GM18502 (cell line): ENCODE results near the gene CMTR2.
"Not testable (repeated sequence)": the region's sequence is repeated elsewhere in the genome, so short reads cannot be mapped to it uniquely, and the experiment has no call there.

Experiments
- ATAC-seq: cut with Tn5 transposase; IDR thresholded peaks from one replicate; pipeline ENCODE4 v1.9.1; 2021; ENCODE audit warnings: mild to moderate bottlenecking; ENCODE audit not compliant: unreplicated experiment, poor library complexity

CMTR2 gene, protein sequence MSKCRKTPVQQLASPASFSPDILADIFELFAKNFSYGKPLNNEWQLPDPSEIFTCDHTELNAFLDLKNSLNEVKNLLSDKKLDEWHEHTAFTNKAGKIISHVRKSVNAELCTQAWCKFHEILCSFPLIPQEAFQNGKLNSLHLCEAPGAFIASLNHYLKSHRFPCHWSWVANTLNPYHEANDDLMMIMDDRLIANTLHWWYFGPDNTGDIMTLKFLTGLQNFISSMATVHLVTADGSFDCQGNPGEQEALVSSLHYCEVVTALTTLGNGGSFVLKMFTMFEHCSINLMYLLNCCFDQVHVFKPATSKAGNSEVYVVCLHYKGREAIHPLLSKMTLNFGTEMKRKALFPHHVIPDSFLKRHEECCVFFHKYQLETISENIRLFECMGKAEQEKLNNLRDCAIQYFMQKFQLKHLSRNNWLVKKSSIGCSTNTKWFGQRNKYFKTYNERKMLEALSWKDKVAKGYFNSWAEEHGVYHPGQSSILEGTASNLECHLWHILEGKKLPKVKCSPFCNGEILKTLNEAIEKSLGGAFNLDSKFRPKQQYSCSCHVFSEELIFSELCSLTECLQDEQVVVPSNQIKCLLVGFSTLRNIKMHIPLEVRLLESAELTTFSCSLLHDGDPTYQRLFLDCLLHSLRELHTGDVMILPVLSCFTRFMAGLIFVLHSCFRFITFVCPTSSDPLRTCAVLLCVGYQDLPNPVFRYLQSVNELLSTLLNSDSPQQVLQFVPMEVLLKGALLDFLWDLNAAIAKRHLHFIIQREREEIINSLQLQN

DNA sequence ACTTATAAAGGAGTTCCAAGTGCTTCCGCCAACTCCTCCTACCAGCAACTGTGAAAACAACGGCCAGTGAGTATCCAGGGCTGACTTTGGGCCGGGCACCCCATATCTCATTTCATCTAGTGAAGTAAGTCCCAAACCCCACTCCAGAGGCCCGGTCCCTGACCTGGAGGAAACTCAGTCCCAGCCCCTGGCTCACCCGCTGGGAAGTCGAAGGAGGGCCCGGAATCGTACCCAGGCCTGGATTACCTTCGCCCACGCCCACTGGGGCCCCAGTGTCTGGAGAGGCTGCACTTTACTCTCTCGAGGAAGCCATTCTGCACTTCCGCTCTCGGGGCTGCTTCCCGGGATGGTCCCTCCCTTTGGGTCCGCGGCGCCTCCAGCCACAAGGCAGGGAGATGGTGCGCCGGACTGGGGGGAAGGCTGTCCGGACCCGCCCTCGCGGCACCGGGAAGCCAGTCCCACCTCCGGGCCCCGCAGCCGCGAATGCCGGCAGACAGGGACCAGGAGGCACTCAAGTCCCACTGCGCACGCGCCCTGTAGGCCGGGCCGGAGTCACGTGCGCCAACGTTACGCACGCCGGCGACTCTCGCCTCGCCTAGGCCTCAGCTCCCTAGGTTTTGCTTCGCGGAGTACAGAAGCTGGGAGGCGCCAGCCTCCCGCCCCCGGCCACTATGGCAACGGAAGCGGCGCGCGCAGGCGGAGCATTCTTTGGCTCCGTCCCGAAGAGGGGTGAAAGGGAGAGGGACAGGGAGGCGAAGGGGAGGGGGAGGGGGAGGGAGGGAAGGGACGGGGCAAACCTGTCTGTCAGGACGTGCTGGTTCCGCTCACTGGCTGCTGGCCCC, at the start of gene CMTR2:
CMTR2 (minus strand) TSS at position 513 of the 842 bp plus-strand sequence. CDS start 3,482 bp downstream, outside the sequence.
- peak; percentile 95 for ATAC-seq

DNA sequence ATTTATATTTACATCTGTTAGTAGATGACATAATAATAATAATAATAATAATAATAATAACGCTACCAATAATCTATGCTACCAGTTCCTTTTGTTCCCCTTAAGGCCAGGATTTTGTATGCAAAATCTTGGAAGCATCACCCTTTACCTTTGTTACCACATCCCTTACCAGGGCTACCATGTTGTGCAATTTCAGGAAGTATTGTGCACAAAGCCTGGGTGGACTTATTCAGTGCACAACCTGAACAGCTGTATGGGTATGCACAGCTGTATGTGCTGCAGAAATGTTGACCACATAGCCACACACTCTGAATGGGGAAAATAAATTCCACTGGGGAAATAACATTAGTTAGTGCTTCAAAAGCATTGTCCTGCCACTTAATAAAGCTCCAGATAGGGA, 49.4 kb upstream of the CMTR2 start:
- ATAC-seq: no peak

DNA sequence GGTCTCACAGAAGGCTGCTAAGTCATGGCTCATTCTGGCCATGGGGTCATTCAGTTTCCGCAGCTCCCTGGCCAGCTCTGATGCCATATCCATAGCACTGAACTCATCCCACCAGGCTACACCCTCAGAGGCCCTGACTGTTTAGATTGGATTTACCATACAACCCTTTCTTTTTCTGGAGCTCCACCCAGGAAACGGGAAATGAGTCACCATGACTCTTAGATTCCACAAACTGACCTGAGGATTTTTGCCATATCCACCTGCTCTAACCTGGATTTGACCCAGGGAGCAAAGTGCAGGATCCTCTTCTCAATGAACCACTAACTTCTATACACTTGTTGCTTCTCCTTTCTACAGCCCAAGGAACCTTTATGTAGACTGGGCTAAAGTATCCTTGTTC, 49.0 kb upstream of the CMTR2 start:
- ATAC-seq: no peak

DNA sequence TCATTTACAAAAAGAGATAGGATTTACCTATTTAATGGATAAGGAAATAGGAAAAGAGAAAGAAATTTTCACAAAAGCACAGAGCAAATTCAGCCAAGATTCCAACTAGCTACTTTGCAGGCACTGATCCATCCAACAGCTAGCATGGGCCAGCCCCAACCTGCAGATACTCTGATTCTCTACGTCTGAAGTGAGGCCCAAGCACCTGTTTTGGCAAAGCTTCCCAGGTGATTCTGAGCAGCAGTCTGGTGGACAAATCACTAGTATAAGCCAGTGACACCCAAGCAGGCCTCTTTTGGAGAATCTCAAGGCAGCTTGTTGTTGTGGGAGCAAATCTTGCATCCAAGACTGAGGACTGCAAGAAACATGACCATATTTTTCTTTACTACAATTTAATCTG, 48.4 kb upstream of the CMTR2 start:
- ATAC-seq: no peak

DNA sequence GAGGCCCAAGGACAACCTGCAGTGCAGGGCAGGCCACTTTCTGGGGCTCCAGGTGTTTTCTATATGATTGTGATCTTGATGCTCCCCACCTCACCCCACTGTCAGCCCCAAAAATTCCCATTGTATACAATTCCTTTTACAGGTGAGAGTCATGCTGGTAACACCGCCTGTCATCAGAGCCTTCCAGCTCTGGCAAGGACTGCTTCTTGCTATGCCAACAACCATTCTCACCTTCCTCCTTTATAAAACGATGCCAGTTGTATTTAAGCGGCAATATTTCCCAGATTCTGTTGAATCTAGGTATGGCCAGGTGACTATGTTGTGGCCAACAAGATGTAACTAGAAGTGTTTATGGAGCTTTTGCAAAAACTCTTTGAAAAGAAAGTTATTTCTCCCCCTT, 38.9 kb upstream of the CMTR2 start:
- ATAC-seq: no peak

DNA sequence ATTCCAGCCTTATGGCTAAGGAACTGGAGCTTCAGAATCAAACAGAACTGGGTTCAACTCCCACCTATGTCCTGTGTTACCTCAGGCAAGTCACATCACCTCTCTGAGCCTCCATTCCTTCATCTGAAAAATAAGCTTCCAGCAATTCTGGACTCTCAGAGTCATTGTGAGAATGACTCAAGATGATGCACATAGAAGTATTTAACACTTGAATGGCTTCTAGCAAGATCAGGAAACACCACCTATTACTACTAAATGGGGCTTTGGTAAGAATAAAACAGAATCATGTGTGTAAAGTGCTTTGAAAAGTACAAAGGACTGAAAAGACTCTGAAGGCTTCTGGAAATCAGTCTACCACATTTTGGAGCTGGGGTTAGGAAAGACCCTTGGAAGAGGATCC, 38.5 kb upstream of the CMTR2 start:
- no peak for ATAC-seq

DNA sequence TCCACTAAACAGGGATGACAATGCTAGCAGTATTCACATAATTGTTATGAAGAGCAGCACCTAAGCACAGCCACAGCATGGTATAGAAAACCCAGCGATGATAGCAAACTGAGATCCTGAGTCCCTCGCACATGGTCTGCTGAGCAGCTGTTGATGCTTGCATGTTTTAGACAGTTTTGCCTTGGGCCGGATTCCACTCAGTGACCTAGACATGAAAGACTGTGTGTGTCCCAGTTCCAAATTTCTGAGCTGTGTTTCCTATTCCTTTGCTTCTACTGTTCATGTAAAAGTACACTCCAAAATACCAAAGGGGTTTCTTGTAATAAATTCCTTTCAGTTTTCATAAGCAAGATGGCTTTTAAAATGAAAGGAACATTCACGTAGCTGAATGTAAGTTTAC, 30.8 kb upstream of the CMTR2 start:
- no peak for ATAC-seq

DNA sequence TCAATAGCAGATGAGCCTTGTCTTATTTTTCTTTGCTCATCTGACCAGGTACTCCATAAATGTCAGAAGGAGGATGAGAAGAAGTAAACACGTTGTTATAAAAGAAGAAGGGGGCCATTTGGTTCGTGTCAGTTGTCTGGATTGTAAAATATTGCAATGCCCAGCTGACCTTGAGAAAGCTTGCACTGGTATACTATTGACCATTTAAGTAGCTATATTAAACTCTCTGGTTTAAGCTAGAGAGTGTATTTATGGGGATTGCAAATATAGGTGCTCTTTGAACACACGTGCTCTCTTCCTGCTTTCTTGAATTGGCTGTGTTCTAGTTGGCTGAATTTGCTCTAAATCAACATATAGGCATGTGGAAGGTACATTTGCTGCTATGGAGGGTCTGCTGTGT, 26.1 kb upstream of the CMTR2 start:
- ATAC-seq: no peak

DNA sequence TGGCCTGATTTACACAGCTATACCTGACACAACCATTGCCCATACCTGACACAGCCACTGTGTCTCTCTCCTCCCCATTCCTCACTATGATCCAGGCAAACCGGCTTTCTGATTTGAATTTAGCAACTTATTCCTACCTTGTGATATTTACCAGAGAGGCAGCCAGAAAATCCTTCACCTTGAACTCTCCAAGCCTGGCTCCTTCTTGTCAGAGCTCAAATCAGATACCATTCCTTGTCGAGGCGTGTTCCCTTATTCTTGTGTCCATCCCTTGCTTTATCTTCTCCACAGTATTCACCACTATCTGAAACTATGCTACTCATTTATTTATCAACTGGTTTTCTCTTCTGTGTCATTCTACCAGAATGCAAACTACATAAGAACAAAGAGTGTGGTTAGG, 24.4 kb upstream of the CMTR2 start:
- not testable (repeated sequence) for ATAC-seq

DNA sequence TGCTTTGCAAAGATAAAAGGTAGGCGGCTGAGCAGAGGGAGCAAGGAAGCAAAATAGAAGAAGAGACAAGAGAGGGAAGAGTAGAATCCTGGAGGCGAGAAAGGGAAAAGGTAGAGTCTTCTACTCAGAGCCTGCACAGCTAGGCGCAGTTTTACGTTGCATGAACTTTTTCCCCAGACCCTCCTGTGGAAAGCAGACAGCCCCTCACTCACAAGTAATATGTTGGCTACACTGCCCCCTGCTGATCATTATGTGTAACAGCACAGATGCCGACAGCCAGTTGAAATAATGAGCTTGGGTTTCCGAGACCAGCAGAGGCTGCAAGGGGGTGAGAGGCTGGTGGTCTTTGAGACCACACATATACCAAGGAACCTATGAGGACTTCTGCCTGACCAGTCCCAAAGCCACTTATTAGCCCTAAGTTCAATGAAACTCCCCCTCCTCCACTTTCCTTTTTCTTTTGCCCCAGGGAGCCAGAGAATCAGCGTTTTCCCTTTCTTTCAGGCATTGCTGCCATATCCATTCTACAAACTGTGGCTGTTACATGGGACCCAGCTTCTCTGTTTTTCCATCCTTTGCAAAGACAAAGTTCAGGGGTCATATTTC, 22.5 kb upstream of the CMTR2 start:
- no peak for ATAC-seq

DNA sequence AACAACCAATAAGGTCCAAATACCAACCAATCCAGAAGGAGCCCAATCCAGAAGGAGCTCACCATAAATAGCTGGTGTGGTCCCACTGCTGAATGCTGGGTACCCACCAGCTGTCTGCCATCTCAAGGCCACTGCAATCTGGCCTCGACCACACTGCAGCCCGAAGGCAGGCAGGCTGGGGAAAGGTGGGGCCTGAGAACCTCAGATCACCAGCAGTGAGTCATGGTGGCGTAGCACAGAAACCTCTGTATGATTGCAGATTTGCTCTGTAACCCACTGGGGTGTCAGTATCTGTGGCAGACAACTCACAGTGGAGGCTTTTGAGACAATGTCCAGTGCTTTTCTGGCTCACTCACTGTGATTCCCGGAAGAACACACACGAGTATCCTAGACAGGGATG, 14.7 kb upstream of the CMTR2 start:
- ATAC-seq: no peak

DNA sequence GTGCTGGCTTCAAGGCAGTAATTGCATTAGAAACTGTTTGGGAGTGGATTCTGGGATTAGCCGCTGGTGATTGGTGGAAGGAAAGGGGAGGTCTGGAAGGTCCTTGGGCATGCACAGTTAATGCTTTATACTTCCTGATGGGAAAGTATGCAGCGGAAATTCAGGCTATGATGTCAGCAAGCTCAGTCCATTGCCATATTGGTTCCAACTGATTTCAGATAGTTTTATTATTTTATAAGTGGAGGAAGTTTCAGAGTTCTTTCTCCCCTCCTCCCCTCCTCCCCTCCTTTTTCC, 8.1 kb upstream of the CMTR2 start:
- no peak for ATAC-seq

DNA sequence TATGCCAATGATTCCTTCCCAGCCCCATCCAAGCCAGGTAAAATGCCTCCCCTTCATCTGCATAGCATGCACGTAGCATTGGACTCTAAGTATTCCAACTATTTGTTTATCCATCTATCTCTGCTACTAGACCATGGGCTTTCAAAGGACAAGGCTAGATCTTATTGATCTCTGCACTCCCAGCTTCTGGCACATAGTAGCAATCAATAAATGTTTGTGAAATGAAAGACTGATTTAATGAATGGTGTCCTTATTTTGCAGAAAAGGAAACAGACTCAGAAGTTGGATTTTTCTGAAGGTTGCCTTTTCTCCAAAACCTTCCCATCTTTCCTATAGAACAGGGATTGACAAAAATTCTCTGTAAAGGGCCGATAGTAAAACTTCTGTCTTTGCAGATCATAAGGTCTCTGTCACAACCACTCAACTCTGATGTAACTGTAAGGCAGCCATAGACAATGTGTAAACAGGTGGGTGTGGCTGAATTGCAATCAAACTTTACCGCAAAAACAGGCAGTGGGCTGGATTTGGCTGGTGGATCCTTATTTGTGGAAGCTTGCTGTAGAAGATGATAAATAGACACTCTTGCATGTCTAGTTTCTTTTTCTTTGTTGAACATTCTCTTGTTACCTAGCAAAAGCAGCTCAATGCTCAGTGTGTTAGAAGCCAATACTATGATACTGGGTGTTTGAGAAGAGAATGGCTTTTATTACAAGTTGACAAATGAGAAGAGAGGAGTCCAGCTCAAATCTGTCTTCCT, 7.6 kb upstream of the CMTR2 start:
- no peak for ATAC-seq

DNA sequence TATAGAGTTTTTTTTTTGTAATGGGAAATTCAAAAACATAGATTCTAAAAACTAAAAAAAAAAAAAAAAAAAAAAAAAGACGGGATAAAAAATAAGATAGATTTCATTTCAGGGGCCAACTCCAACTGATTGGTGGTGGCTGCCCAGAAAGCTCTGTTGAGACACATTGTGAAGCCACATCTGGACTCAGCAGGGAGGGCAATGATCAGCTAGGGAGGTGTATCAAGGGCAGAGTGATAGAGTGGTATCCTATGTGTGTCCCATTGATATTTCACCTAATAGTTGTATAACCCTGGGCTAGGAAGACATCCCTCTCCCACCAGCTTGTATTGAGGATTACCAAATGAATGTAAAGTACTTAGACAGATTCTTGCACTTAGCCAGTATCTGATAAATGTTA, 6.7 kb upstream of the CMTR2 start:
- ATAC-seq: no peak

DNA sequence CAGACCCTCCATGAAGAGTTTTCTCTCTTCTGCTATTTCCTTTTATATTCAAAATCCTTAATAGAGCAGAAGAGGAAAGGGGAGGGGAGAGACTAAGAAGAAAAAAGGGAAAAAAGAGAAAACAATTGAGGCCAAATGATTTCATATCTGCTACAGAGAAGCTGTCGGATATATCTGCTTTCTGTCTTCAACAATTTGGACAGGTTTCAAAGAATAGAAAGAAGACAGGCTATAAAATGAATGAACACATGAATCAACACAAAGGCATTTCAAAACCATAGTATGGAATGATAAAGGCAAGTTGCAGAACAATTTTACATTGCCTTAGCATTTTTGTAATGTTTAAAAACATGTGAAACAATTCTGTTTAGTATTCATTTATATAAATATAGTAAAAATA, 4.7 kb upstream of the CMTR2 start:
- no peak for ATAC-seq

DNA sequence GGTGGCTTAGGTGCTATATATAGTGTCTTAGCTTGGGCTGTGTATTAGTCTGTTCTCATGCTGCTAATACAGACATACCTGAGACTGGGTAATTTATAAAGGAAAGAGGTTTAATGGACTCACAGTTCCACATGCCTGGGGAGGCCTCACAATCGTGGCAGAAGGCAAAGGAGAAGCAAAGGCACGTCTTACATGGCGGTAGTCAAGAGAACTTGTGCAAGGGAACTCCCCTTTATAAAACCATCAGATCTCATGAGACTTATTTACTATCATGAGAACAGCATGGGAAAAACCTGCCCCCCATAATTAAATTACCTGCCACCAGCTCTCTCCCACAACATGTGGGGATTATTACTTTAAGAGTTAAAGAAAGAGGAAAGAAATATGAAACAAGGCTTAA, 2.9 kb upstream of the CMTR2 start:
- ATAC-seq: not testable (repeated sequence)

DNA sequence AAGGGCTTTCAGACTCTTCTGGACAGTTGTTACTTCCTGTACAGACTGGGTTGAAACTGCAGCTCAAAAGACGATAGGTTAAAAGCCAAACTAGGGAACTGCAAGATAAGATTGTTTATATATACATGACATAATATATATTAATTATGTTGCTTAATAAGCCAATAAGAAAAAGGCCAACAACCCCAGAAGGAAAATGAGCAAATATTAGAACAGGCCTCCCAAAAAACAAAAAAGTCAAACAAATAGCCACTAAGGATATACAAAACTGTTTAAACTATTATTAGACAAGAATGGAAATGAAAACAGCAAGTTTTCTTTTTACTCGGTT, 495 bp upstream of the CMTR2 start:
- ATAC-seq: no peak

DNA sequence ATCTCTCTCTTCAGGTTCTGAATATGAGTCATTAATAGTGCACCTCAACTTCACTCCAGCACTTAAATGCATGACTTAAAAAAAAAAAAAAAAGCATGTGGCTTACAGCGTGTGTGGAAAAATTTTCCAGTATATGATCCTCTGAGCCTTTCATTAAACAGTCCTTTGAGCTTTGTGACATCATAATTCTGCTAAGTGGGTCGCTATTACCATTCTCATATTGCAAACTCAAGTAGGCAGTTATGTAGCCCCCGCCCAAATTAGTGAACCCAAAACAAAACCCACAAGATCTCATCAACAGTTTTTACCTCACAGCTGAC, 672 bp downstream of the CMTR2 start:
- ATAC-seq: no peak

DNA sequence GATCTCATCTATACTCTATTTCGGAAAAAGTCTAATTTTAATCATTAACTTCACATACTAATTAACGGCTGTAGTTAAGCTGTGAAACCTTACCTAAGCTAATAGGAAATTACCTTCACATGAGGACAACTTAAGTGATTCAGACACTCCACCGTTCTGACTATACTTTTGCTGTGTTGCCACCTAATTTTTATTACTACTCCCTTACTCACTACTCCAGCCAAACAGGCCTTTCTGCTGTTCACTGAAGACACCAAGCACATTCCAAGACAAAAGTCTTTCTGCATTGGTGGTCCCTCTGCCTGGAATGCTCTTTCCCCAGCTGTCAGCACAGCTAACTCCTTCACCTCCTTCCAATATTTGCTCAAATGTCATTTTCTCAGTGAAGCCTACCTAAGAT, 1.3 kb downstream of the CMTR2 start:
- ATAC-seq: no peak

DNA sequence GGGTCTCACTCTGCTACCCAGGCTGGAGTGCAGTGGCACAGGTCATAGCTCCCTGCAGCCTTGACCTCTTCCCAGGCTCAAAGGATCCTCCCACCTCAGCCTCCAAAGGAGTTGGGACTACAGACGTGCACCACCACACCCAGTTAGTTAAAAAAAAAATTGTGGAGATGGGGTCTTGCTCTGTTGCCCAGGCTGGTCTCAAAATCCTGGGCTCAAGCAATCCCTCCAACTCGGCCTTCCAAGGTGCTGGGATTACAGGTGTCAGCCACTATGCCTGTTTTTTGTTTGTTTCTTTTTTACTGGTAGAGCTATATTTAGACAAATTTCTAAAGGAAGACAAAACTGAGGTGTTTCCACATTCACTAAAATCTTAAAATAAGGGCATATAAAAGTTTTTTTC, 1.7 kb downstream of the CMTR2 start:
- ATAC-seq: no peak
